Osteocyte (in vitro differentiated cells): ENCODE data around the gene CALR3. TPM values are rescaled to one million over a fixed set of nuclear protein-coding genes. Genes with fewer than 3 reads are reported as not detected.

Experiments used
- DNase-seq: peaks from one replicate; pipeline ENCODE4 v3.0.0; 2021; ENCODE audit warnings: mixed read lengths; ENCODE audit not compliant: unreplicated experiment; ENCODE audit errors: extremely low spot score
- H3K27ac Mint-ChIP-seq: one replicate; pipeline ENCODE4 v1.8.0; 2021; ENCODE audit warnings: mild to moderate bottlenecking, mixed read lengths; ENCODE audit not compliant: unreplicated experiment
- H3K27me3 Mint-ChIP-seq: one replicate; pipeline ENCODE4 v1.8.0; 2021; ENCODE audit warnings: mixed read lengths; ENCODE audit not compliant: unreplicated experiment
- H3K36me3 Mint-ChIP-seq: one replicate; pipeline ENCODE4 v1.8.0; 2021; ENCODE audit warnings: mixed read lengths; ENCODE audit not compliant: unreplicated experiment
- H3K4me1 Mint-ChIP-seq: one replicate; pipeline ENCODE4 v1.8.0; 2021; ENCODE audit warnings: mixed read lengths; ENCODE audit not compliant: unreplicated experiment
- H3K4me3 Mint-ChIP-seq: one replicate; pipeline ENCODE4 v1.8.0; 2021; ENCODE audit warnings: mild to moderate bottlenecking, moderate library complexity, mixed read lengths; ENCODE audit not compliant: unreplicated experiment
- H3K9me3 Mint-ChIP-seq: one replicate; pipeline ENCODE4 v1.8.0; 2021; ENCODE audit warnings: mixed read lengths; ENCODE audit not compliant: unreplicated experiment
- CTCF ChIP-seq: fragments of 200-600 bp; sonication (generic); IDR thresholded peaks from 2 replicates; pipeline ENCODE4 v1.5.0; 2021; ENCODE audit warnings: antibody characterized with exemption, mild to moderate bottlenecking, moderate library complexity
- total RNA-seq: library from RNA; stranded (reverse); gene quantifications from 2 replicates; pipeline ENCODE4 v1.2.1, GENCODE V29; 2021

Gene CALR3
- total RNA-seq, 1 donor from 2014 or later = not detected

- TF ChIP-seq CTCF = no peak
- Mint-ChIP-seq H3K4me1 (no peaks in the 10 kb centered on the region), H3K9me3 (no peaks in the 10 kb centered on the region), H3K27ac (no peak overlapping the region), H3K27me3 (no peaks in the 10 kb centered on the region), H3K36me3 (peaks cover 49% of the 10 kb centered on the region), H3K4me3 (no peak overlapping the region)
- no peak for DNase-seq
These were observed 26.8 kb upstream of the CALR3 start for GRCh38 chr19:16522559-16523377.

- Mint-ChIP-seq H3K27ac (no peak overlapping the region), H3K27me3 (no peaks in the 10 kb centered on the region), H3K36me3 (peaks cover 53% of the 10 kb centered on the region), H3K4me1 (no peaks in the 10 kb centered on the region), H3K9me3 (no peaks in the 10 kb centered on the region), H3K4me3 (no peak overlapping the region)
- no peak for TF ChIP-seq CTCF
- DNase-seq = no peak
These were observed 25.8 kb upstream of the CALR3 start for GRCh38 chr19:16521715-16522289.

GRCh38 chr19:16520986-16521624 is 25.1 kb upstream of the CALR3 start:
- Mint-ChIP-seq H3K36me3 (peaks cover 50% of the 10 kb centered on the region), H3K27me3 (no peaks in the 10 kb centered on the region), H3K4me3 (no peak overlapping the region), H3K4me1 (no peaks in the 10 kb centered on the region), H3K27ac (no peak overlapping the region), H3K9me3 (no peaks in the 10 kb centered on the region)
- TF ChIP-seq CTCF = no peak
- DNase-seq = no peak

- Mint-ChIP-seq H3K9me3 (no peaks in the 10 kb centered on the region), H3K4me1 (no peaks in the 10 kb centered on the region), H3K36me3 (peaks cover 45% of the 10 kb centered on the region), H3K4me3 (no peak overlapping the region), H3K27me3 (no peaks in the 10 kb centered on the region), H3K27ac (no peak overlapping the region)
- no peak for TF ChIP-seq CTCF
- DNase-seq = no peak
These were observed 24.4 kb upstream of the CALR3 start for GRCh38 chr19:16520074-16520973.
